CD4-positive, alpha-beta T cell treated with Interleukin-1 beta for 1 hour (primary cell): ENCODE measurements around the gene EPX.

ENCODE experiments used
- DNase-seq, 2 donors: peaks; one replicate each; pipeline ENCODE4 v3.0.0-alpha.2; 2020 to 2022

EPX gene

GRCh38 chr17:58184986-58185761 is 7.4 kb upstream of the EPX start:
- no peak for DNase-seq

- DNase-seq = no peak
Observed at GRCh38 chr17:58186591-58186990, 5.9 kb upstream of the EPX start.

GRCh38 chr17:58187063-58187462 is 5.5 kb upstream of the EPX start:
- no peak for DNase-seq

DNA sequence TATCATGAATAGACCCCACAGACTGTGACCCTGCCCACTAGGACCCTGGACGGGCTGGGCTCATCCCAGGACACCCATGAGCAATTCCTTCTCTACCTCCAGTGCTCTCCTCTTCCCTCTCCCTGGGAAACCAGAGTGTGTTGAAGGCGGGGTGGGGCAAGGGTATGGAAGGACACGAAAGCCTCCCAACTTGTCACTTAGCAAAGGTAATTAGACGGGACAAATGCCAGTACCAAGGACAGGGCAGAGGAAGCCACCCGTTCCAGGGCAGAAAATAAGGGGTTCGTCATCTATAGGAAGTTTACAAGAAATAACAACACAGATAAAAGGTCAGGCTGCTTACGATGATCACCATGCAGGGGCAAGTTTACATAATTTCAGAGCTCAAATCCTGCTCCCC is 4.9 kb upstream of the EPX start:
- no peak for DNase-seq

- no peak for DNase-seq
Observed at GRCh38 chr17:58189436-58190146, 2.9 kb upstream of the EPX start.

GRCh38 chr17:58191241-58191896 is 1.2 kb upstream of the EPX start:
- no peak for DNase-seq

DNA sequence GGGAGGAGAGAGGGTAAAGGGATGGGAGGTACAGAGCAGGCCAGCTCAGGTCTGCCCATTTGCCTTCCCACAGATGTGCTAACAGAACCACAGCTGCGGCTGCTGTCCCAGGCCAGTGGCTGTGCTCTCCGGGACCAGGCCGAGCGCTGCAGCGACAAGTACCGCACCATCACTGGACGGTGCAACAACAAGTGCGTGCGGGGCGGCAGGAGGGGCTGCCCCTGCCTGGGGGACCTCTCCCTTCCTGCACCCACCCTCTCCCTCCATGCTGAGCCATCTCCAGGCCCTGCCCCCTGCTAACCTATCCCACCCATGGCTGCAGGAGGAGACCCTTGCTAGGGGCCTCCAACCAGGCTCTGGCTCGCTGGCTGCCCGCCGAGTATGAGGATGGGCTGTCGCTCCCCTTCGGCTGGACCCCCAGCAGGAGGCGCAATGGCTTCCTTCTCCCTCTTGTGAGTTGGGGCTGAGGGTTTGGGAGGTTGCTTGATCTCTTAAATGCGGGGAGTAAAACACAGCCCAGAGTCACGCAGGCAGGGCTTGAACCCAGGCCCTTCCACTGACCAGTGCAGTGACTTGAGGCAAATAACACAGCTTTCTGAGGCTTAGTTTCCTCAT is 1.2 kb downstream of the EPX start:
- DNase-seq = no peak

DNA sequence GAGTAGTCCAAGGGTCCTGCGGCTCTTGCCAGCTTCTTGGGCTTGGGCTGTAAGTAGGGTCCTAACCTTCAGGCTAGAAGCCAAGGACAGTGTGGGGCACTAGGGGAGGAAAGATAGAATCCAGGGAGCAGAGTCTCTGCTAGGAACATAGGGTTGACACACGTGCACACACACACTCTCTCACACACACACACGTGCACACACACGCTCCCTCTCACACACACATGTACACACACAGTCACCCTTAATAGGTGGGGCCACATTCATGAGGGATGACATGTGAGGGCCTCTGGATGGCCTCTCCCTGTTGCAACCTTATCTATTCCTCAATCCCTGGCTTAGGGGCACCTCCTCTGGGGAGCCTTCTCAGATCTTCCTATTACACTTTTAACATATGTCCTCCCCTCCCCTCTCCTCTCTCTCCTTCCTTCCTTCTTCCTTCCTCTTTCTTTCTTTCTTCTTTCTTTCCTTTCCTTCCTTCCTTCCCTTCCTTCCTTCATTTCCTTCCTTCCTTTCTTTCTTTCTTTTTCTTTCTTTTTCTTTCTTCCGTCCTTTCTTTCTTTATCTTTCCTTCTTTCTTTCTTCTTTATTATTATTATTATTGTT is 3.1 kb downstream of the EPX start:
- DNase-seq = no peak

DNA sequence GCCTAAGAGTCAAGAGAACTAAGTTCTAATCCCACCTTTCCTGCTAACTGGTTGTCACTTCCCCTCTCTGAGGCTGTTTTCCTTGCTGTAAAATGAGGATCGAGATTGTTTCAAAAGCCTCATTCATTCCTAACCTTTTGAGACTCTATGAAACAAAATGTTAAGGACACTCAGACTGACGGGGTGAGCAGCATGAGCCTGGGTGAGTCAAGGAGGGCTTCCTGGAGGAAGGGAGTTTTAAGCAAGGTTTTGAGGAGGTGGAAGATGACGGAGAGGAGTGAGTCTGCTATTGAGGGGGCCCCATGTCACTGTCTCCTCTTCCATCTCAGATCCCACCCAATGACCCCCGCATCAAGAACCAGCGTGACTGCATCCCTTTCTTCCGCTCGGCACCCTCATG is 4.1 kb downstream of the EPX start:
- DNase-seq = no peak

- DNase-seq = peak; percentile 49 to 52
Observed at GRCh38 chr17:58200024-58200633, 7.6 kb downstream of the EPX start.

DNA sequence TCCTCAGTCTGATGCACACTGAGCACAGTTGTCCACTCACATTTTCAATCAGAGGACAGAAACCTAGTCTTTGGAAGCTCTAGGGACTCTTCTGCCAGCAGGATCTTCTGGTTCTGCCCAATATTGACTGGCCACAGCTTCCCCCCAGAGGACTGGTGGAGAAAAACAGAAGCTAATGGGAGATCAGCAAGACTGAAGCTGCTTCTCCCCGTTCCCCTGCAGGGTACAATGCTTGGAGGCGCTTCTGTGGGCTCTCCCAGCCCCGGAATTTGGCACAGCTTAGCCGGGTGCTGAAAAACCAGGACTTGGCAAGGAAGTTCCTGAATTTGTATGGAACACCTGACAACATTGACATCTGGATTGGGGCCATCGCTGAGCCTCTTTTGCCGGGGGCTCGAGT is 10.3 kb downstream of the EPX start:
- DNase-seq = no peak

DNA sequence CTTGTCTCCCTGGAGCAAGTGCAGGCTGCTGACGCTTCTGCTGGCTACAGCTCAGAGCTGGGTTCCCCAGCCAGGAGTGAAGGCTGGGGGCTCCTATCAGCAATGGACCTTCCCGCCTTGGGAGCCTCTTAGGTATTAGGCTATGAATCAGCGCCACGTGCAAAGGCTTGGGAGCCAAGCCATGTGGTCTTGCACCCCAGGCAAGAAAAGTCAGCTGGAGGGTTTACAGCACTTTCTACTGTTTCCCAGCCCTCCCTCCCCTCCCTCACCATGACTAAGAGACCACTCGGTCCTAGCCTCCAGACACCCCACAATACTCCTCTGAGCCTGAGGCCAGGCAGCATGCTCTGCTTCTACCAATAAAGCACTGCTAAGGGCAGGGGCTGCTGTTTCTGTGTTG is 12.3 kb downstream of the EPX start:
- no peak for DNase-seq

DNA sequence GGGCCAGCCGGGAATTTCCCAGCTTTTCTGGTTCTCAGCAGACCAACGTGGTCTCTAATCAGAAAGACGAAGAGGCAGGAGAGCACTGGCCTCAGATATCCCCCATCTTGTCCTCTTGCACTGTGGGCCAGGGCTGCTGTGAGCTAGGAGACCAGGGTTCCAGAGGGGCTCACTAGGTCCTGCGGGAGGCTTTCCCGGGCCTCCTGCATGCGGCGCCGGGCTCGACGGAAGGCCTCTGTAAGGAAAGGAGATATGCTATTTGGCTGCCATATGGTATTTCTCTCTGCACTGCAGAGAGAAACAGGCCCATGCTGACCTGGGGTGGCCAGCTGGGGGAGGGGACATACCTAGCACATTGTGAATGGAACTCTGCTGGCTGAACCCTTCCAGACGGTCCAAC is 13.4 kb downstream of the EPX start:
- DNase-seq = no peak

DNA sequence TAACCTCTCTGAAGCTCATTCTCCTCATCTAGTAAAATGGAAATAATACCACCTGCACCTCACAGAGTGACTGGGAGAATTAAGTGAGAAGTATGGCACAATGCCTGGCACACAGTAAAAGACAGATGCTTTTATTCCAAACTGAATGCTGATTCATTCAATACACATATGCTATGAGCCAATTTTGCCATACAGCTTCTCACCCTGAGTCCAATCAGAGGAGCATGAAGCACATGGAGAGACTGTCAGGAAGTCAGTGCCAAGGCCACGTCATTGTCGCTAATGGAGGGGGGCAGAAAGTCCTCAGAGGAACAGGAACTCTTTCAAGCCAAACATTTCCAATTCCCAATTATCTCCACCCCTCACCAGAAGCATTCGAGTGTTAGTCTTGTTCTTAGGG is 14.9 kb downstream of the EPX start:
- DNase-seq = no peak

GRCh38 chr17:58208344-58208743 is 15.8 kb downstream of the EPX start:
- no peak for DNase-seq

GRCh38 chr17:58210922-58211321 is 18.4 kb downstream of the EPX start:
- no peak for DNase-seq

DNA sequence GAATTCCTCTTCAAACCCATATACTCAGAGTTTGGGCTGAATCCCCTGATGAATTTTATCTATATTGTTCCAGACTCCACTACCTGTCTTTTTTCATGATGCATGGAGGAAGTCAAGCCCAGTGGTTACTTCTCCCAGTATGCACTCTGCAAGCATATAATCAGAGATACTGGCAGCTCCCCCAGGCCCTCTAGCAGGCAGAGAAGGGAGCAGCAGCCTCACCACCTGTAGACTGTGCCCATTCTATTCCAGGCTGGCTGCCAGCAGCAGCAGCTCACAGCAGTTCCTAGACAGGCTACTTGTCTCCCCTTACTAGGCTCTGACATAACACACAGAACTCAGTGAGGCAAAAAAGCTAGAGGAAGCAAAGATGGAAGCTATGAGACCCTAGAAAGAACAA is 23.2 kb downstream of the EPX start:
- no peak for DNase-seq

- DNase-seq = no peak
Observed at GRCh38 chr17:58217766-58218165, 25.2 kb downstream of the EPX start.

DNA sequence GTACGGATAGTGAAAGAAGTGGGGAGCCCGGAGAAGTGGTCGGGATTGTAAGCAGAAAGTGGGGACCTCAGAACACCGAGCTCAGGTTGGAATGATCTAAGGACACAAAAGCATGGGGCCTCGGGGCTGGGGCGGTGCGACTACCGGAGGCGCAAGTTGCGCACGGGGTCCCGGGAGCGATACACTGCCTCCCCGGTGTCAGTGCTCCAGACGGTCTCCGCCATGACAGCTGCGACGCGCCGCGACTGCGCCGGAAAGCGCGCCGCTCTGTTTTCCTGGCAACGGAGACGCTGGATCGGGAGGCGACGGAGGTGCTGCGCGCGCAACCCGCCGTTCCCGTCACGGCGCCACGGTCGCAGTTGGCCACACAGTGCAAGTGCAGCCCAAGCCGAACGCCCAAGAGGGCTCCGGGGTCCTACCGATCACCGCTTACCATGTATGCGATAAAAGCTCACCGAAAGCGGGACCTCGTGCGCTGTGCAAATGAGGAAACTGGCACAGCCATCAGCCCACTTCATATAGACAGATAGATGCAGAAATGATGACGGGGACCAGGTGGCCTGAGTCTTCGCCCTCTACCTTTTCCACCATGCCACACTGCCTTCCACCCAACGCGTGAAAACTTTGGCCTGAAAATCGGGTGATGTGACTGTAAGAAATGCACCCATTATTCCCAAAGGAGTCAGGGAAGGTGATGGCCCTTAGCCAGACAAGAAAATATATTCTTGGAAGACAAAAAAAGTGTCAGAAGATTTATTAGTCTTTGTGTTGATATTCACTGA is 26.7 kb downstream of the EPX start, which contains the start of gene MKS1:
Gene MKS1, minus strand, starts transcription at position 249 of the 782 bp plus-strand sequence. Its CDS starts 25 bp downstream, at position 224.
- DNase-seq = peak; percentile 96

DNA sequence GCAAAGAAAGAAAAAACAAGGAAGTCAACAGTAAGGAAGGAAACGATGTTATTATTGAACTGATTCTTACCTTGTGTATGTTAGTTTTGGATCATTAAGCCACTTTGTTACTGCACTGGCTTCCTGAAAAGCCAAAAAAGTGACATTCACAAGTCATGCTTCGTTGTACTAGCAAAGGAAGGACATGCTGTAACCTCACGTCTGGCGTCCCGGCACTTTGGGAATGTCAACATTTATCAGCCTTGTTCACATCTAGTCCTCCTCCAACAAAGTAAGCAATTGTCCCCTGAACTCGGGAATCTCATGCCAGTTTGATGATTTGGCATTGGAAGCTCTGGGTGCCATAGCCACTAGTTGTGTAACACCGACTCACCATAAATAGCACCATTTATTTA is 27.3 kb downstream of the EPX start:
- DNase-seq = no peak

GRCh38 chr17:58224315-58224714 is 31.8 kb downstream of the EPX start:
- DNase-seq = no peak

GRCh38 chr17:58227733-58228132 is 35.2 kb downstream of the EPX start:
- DNase-seq = no peak
